Endodermal cell (in vitro differentiated cells): ENCODE results near the gene SRA1. TPM values are rescaled to one million over a fixed set of nuclear protein-coding genes. Genes with fewer than 3 reads are reported as not detected.

ENCODE experiments used
- DNase-seq: peaks from one replicate; pipeline ENCODE4 v3.0.0-alpha.2; 2017
- H3K27ac ChIP-seq: 2 replicates; pipeline ENCODE4 v1.5.1; 2013; ENCODE audit warnings: mild to moderate bottlenecking, low read depth, low read length, moderate library complexity
- H3K27me3 ChIP-seq: 2 replicates; pipeline ENCODE4 v1.6.1; 2013; ENCODE audit warnings: mild to moderate bottlenecking, low read length, moderate library complexity; ENCODE audit not compliant: insufficient read depth, control insufficient read depth, poor library complexity, severe bottlenecking
- H3K36me3 ChIP-seq: 2 replicates; pipeline ENCODE4 v1.7.0; 2013; ENCODE audit warnings: mild to moderate bottlenecking, low read length, moderate library complexity; ENCODE audit not compliant: control insufficient read depth, insufficient read depth
- H3K4me1 ChIP-seq: one replicate; pipeline ENCODE4 v1.7.0; 2013; ENCODE audit warnings: low read length; ENCODE audit not compliant: control insufficient read depth, insufficient read depth
- H3K4me3 ChIP-seq: 2 replicates; pipeline ENCODE4 v1.5.1; 2013; ENCODE audit warnings: mild to moderate bottlenecking, low read length, moderate library complexity
- H3K9ac ChIP-seq: 2 replicates; pipeline ENCODE4 v1.6.1; 2013; ENCODE audit warnings: mild to moderate bottlenecking, low read length, moderate library complexity; ENCODE audit not compliant: poor library complexity, severe bottlenecking; ENCODE audit errors: extremely low read depth
- H3K9me3 ChIP-seq: 2 replicates; pipeline ENCODE4 v1.6.1; 2013; ENCODE audit warnings: mild to moderate bottlenecking, low read length, moderate library complexity; ENCODE audit not compliant: control insufficient read depth
- H3K27ac Mint-ChIP-seq: 2 replicates; pipeline ENCODE4 v1.8.0; 2020; ENCODE audit warnings: mixed read lengths
- H3K27me3 Mint-ChIP-seq: 2 replicates; pipeline ENCODE4 v1.8.0; 2021; ENCODE audit warnings: mild to moderate bottlenecking, mixed read lengths; ENCODE audit not compliant: insufficient read depth
- H3K36me3 Mint-ChIP-seq: 2 replicates; pipeline ENCODE4 v1.8.0; 2020; ENCODE audit warnings: low read depth, mixed read lengths
- H3K4me1 Mint-ChIP-seq: 2 replicates; pipeline ENCODE4 v1.8.0; 2020; ENCODE audit warnings: mixed read lengths
- H3K4me3 Mint-ChIP-seq: 2 replicates; pipeline ENCODE4 v1.8.0; 2020; ENCODE audit warnings: mild to moderate bottlenecking, moderate library complexity, mixed read lengths
- H3K9me3 Mint-ChIP-seq: 2 replicates; pipeline ENCODE4 v1.8.0; 2020; ENCODE audit warnings: mild to moderate bottlenecking, mixed read lengths
- WGBS, 2 experiments: methylation state at CpG; one replicate each; pipeline versions ENCODE4 v1.1.5 to v1.1.7; 2013; ENCODE audit warnings: missing lambda C conversion rate in 2 of 2, mixed read lengths in 1 of 2; ENCODE audit not compliant: insufficient coverage in 1 of 2, insufficient read length in 1 of 2; 5-methylcytosine and 5-hydroxymethylcytosine counted together
- total RNA-seq, 2 donors: library from RNA; stranded (reverse); fragmentation: NEBNext Ultra II Directional in 1 of 2; extraction: Animal tissue kit (Norgen Biotek cat#: 25700) in 1 of 2; gene quantifications; 2 replicates in 1 of 2; 3 replicates in 1 of 2; pipeline ENCODE4 v1.2.1, GENCODE V29; 2021
- TF ChIP-seq, protein P1 (sequence below): fragments of 200-600 bp; sonication (generic); conservative IDR thresholded peaks from 2 replicates; pipeline ENCODE4 v1.5.0; 2021; ENCODE audit warnings: antibody characterized with exemption, mild to moderate bottlenecking

The SRA1 gene
- total RNA-seq, 2 donors from 2014 or later, result 40.5 to 42.9 TPM

DNA sequence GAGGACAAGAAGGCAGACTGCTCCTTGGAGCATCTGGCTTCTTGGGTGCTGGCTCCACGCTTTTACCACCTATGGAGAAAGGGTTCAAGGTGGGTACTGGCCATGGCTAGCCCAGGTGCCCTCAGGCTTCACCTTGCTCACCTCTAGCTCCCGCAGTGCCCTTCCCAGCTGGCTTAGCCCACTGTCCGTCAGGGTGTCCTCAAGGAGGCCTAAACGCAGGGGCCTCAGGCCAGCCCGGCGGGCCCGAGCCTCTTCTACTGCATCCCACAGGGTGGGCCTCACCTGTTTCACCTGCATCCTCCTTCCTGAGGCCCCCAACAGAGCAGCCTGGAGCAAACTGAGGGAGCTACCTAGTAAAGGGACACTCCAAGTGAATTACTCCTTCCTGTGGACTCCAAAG, 16.4 kb upstream of the SRA1 start:
- H3K4me3 Mint-ChIP-seq, result no peak overlapping the region
- H3K4me1 Mint-ChIP-seq, result peaks cover 18% of the 10 kb centered on the region
- H3K27ac Mint-ChIP-seq, result peak overlapping the region; percentile 94
- no peak overlapping the region for H3K9ac ChIP-seq
- H3K4me3 ChIP-seq, result peak overlapping the region; percentile 51
- TF ChIP-seq, protein P1, sequence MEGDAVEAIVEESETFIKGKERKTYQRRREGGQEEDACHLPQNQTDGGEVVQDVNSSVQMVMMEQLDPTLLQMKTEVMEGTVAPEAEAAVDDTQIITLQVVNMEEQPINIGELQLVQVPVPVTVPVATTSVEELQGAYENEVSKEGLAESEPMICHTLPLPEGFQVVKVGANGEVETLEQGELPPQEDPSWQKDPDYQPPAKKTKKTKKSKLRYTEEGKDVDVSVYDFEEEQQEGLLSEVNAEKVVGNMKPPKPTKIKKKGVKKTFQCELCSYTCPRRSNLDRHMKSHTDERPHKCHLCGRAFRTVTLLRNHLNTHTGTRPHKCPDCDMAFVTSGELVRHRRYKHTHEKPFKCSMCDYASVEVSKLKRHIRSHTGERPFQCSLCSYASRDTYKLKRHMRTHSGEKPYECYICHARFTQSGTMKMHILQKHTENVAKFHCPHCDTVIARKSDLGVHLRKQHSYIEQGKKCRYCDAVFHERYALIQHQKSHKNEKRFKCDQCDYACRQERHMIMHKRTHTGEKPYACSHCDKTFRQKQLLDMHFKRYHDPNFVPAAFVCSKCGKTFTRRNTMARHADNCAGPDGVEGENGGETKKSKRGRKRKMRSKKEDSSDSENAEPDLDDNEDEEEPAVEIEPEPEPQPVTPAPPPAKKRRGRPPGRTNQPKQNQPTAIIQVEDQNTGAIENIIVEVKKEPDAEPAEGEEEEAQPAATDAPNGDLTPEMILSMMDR, result no peak
- H3K36me3 ChIP-seq, result peaks cover 2% of the 10 kb centered on the region
- H3K27ac ChIP-seq, result no peak overlapping the region
- H3K27me3 Mint-ChIP-seq, result no peaks in the 10 kb centered on the region
- H3K36me3 Mint-ChIP-seq, result peaks cover 5% of the 10 kb centered on the region
- WGBS, 2 experiments, result 91 to 92% methylated on average over 5 to 7 of the region's 7 CpGs
- peaks cover 5% of the 10 kb centered on the region for H3K4me1 ChIP-seq
- peaks cover 11% of the 10 kb centered on the region for H3K9me3 ChIP-seq
- DNase-seq, result no peak
- H3K9me3 Mint-ChIP-seq, result peaks cover 12% of the 10 kb centered on the region
- no peaks in the 10 kb centered on the region for H3K27me3 ChIP-seq

GRCh38 chr5:140571105-140571504, 13.8 kb upstream of the SRA1 start:
- Mint-ChIP-seq H3K9me3 (peaks cover 4% of the 10 kb centered on the region), H3K27me3 (no peaks in the 10 kb centered on the region), H3K4me3 (no peak overlapping the region), H3K27ac (no peak overlapping the region), H3K36me3 (peaks cover 18% of the 10 kb centered on the region), H3K4me1 (peaks cover 18% of the 10 kb centered on the region)
- DNase-seq, result no peak
- 90% methylated on average over 5 of the region's 5 CpGs; no CpG with 5 or more reads in 1 of the 2 experiments for WGBS, 2 experiments
- Histone ChIP-seq H3K27ac (no peak overlapping the region), H3K9ac (no peak overlapping the region), H3K4me3 (no peak overlapping the region), H3K27me3 (no peaks in the 10 kb centered on the region), H3K4me1 (peaks cover 9% of the 10 kb centered on the region), H3K9me3 (peaks cover 5% of the 10 kb centered on the region), H3K36me3 (peaks cover 25% of the 10 kb centered on the region)
- TF ChIP-seq, protein P1, result no peak

GRCh38 chr5:140570488-140570887, 13.2 kb upstream of the SRA1 start:
- H3K4me3 Mint-ChIP-seq, result no peak overlapping the region
- peaks cover 20% of the 10 kb centered on the region for H3K36me3 Mint-ChIP-seq
- TF ChIP-seq, protein P1, result no peak
- Histone ChIP-seq H3K36me3 (peaks cover 29% of the 10 kb centered on the region), H3K27ac (no peak overlapping the region), H3K9ac (no peak overlapping the region), H3K4me1 (peaks cover 14% of the 10 kb centered on the region), H3K9me3 (peaks cover 3% of the 10 kb centered on the region), H3K4me3 (no peak overlapping the region), H3K27me3 (no peaks in the 10 kb centered on the region)
- H3K27me3 Mint-ChIP-seq, result no peaks in the 10 kb centered on the region
- no peak for DNase-seq
- H3K4me1 Mint-ChIP-seq, result peaks cover 24% of the 10 kb centered on the region
- peaks cover 2% of the 10 kb centered on the region for H3K9me3 Mint-ChIP-seq
- WGBS, 2 experiments, result 94 to 100% methylated on average over 1 of the region's 1 CpG
- no peak overlapping the region for H3K27ac Mint-ChIP-seq
